ENCODE measurements around the gene HOXD13.

GRCh38 chr2:176137252-176137580 is 44.7 kb downstream of the HOXD13 start:
- TF ChIP-seq POLR2A (IDR thresholded peaks at IDR 0.05): no peak
- TF ChIP-seq, protein P1, sequence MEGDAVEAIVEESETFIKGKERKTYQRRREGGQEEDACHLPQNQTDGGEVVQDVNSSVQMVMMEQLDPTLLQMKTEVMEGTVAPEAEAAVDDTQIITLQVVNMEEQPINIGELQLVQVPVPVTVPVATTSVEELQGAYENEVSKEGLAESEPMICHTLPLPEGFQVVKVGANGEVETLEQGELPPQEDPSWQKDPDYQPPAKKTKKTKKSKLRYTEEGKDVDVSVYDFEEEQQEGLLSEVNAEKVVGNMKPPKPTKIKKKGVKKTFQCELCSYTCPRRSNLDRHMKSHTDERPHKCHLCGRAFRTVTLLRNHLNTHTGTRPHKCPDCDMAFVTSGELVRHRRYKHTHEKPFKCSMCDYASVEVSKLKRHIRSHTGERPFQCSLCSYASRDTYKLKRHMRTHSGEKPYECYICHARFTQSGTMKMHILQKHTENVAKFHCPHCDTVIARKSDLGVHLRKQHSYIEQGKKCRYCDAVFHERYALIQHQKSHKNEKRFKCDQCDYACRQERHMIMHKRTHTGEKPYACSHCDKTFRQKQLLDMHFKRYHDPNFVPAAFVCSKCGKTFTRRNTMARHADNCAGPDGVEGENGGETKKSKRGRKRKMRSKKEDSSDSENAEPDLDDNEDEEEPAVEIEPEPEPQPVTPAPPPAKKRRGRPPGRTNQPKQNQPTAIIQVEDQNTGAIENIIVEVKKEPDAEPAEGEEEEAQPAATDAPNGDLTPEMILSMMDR (IDR thresholded peaks at IDR 0.05): no peak
